ENCODE measurements around the gene TPRN. TPM values are rescaled to one million over a fixed set of nuclear protein-coding genes. Genes with fewer than 3 reads are reported as not detected.

Gene TPRN
- total and polyA plus RNA-seq, 9 of the 15 experiments (the other 6 are each of a cell fraction or from before 2014, with no cell fraction given), result 0.31 to 31.9 (median 4.4) TPM

DNA sequence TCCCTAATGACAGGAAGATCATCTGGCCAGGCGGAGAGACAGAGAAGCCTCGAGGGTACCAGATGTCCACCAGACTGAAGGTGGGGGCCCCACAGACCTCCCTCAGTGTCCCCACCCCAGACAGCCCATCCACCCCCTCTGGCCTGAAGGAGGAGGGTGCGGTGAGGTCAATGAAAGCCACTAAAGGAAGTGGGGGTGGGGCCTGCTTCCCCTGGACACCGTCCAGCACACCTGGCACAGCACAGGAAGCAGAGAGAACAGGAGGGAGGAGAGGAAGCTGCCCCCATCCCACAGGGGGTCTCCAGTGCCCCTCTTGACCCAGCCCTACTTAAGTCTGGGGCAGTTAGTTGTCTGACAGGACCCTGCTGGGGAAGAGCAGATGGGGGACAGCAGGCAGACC, 41.9 kb downstream of the TPRN start:
- in situ Hi-C loops (cut with MboI) (no loop called here), intact Hi-C loops (cut with micrococcal nuclease) (no loop called here)
- ATAC-seq, result no peak
- ChIA-PET POLR2A (interaction anchor here (1.1 kb wide), 1 partner anchor 30 kb away, joined by 4 read pairs; no protein-coding TSS in a partner anchor), CTCF (ENCODE audit: low intra/inter-chr PET ratio) (no interaction called here)
- Histone ChIP-seq H3K4me3 (no peak overlapping the region), H3K27ac (ENCODE audit: extremely low read depth, low read depth, low read length) (no peak overlapping the region), H3K9ac (ENCODE audit: insufficient read depth in 1 of 2, low read depth in 2 of 2, low read length in 2 of 2) (peak overlapping the region in 1 of 2 experiments; percentile 79; a peak in 2 of 4 replicates), H3K9me1 (ENCODE audit: control insufficient read depth, insufficient read depth, low read length) (no peaks in the 10 kb centered on the region), H3K4me2 (ENCODE audit: insufficient read depth, low read length) (no peak overlapping the region), H4K20me1 (replicated peaks; ENCODE audit: control insufficient read depth, insufficient read depth, low read length) (0 out of 2 replicates have a peak, but pooled peaks cover 8% of the 10 kb centered on the region), H3K9me3 (replicated peaks; ENCODE audit: control insufficient read depth, insufficient read depth, low read depth, low read length) (no peaks in the 10 kb centered on the region), H3K36me3 (ENCODE audit: control insufficient read depth, insufficient read depth, low read length) (no peaks in the 10 kb centered on the region), H3K27me3 (ENCODE audit: control insufficient read depth in 2 of 2, insufficient read depth in 2 of 2, low read length in 2 of 2) (no peaks in the 10 kb centered on the region; a peak in 2 of 5 replicates), H3K4me1 (replicated peaks in 1 of 2; ENCODE audit: control insufficient read depth in 2 of 2, insufficient read depth in 2 of 2, low read length in 2 of 2) (peaks cover 18 to 77% of the 10 kb centered on the region in 2 experiments; a peak in 4 of 5 replicates), H2AFZ (ENCODE audit: low read depth, low read length) (no peak overlapping the region), H3K79me2 (ENCODE audit: control insufficient read depth, insufficient read depth, low read length) (no peaks in the 10 kb centered on the region)
- 6% methylated on average over 2 of the region's 4 CpGs for WGBS (ENCODE audit: insufficient coverage, low coverage, missing lambda C conversion rate)
- DNase-seq (ENCODE audit: extremely low read depth in 1 of 4, low spot score in 3 of 4), result no peak
- BruUV-seq (replicated peaks), result no TSS peak
- FAIRE-seq, result no peak
- no peak for TF ChIP-seq TAF7 (tag; IDR thresholded peaks at IDR 0.05)
- TF ChIP-seq CC2D1A (IDR thresholded peaks at IDR 0.05), result no peak
- TF ChIP-seq ARNT (IDR thresholded peaks at IDR 0.05), result no peak
- TF ChIP-seq CBX5 (IDR thresholded peaks at IDR 0.05; ENCODE audit: borderline replicate concordance, low read depth), result no peak
- TF ChIP-seq, protein P1, sequence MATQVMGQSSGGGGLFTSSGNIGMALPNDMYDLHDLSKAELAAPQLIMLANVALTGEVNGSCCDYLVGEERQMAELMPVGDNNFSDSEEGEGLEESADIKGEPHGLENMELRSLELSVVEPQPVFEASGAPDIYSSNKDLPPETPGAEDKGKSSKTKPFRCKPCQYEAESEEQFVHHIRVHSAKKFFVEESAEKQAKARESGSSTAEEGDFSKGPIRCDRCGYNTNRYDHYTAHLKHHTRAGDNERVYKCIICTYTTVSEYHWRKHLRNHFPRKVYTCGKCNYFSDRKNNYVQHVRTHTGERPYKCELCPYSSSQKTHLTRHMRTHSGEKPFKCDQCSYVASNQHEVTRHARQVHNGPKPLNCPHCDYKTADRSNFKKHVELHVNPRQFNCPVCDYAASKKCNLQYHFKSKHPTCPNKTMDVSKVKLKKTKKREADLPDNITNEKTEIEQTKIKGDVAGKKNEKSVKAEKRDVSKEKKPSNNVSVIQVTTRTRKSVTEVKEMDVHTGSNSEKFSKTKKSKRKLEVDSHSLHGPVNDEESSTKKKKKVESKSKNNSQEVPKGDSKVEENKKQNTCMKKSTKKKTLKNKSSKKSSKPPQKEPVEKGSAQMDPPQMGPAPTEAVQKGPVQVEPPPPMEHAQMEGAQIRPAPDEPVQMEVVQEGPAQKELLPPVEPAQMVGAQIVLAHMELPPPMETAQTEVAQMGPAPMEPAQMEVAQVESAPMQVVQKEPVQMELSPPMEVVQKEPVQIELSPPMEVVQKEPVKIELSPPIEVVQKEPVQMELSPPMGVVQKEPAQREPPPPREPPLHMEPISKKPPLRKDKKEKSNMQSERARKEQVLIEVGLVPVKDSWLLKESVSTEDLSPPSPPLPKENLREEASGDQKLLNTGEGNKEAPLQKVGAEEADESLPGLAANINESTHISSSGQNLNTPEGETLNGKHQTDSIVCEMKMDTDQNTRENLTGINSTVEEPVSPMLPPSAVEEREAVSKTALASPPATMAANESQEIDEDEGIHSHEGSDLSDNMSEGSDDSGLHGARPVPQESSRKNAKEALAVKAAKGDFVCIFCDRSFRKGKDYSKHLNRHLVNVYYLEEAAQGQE (IDR thresholded peaks at IDR 0.05; ENCODE audit: borderline replicate concordance), result no peak
- TF ChIP-seq, protein P1 (CRISPR knock-in tag; IDR thresholded peaks at IDR 0.05; ENCODE audit: low read depth), result no peak
- TF ChIP-seq, protein P2, sequence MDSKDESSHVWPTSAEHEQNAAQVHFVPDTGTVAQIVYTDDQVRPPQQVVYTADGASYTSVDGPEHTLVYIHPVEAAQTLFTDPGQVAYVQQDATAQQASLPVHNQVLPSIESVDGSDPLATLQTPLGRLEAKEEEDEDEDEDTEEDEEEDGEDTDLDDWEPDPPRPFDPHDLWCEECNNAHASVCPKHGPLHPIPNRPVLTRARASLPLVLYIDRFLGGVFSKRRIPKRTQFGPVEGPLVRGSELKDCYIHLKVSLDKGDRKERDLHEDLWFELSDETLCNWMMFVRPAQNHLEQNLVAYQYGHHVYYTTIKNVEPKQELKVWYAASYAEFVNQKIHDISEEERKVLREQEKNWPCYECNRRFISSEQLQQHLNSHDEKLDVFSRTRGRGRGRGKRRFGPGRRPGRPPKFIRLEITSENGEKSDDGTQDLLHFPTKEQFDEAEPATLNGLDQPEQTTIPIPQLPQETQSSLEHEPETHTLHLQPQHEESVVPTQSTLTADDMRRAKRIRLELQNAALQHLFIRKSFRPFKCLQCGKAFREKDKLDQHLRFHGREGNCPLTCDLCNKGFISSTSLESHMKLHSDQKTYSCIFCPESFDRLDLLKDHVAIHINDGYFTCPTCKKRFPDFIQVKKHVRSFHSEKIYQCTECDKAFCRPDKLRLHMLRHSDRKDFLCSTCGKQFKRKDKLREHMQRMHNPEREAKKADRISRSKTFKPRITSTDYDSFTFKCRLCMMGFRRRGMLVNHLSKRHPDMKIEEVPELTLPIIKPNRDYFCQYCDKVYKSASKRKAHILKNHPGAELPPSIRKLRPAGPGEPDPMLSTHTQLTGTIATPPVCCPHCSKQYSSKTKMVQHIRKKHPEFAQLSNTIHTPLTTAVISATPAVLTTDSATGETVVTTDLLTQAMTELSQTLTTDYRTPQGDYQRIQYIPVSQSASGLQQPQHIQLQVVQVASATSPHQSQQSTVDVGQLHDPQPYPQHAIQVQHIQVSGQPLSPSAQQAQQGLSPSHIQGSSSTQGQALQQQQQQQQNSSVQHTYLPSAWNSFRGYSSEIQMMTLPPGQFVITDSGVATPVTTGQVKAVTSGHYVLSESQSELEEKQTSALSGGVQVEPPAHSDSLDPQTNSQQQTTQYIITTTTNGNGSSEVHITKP (IDR thresholded peaks at IDR 0.05; ENCODE audit: partially characterized antibody), result no peak
- no peak for TF ChIP-seq PHF8 (IDR thresholded peaks at IDR 0.05; ENCODE audit: borderline replicate concordance, low read length)
- TF ChIP-seq ZBTB7A (IDR thresholded peaks at IDR 0.05; ENCODE audit: borderline replicate concordance, control insufficient read depth, low read depth, low read length), result 0 out of 2 replicates have a peak, but pooled peaks have one; percentile 26
- TF ChIP-seq NFIC (IDR thresholded peaks at IDR 0.05), result peak; percentile 49
- no peak for TF ChIP-seq CSDE1 (IDR thresholded peaks at IDR 0.05)
- no peak for TF ChIP-seq STAT5A (IDR thresholded peaks at IDR 0.05; ENCODE audit: borderline replicate concordance, low read length)
